KMS-11 (cell line): ENCODE measurements around the gene APCDD1.

Experiments used
- H2AFZ ChIP-seq: fragments of 200-600 bp; sonication (generic); 2 replicates; pipeline ENCODE4 v1.6.1; 2016; ENCODE audit warnings: antibody characterized with exemption, mixed run types, low read depth
- H3K27ac ChIP-seq: fragments of 200-600 bp; sonication (generic); 2 replicates; pipeline ENCODE4 v1.6.1; 2016; ENCODE audit warnings: mild to moderate bottlenecking, mixed run types
- H3K27me3 ChIP-seq: fragments of 200-600 bp; sonication (generic); 2 replicates; pipeline ENCODE4 v1.6.1; 2017; ENCODE audit warnings: mild to moderate bottlenecking, low read depth, mixed run types, moderate library complexity; ENCODE audit not compliant: insufficient read depth
- H3K36me3 ChIP-seq: fragments of 200-600 bp; sonication (generic); 2 replicates; pipeline ENCODE4 v1.6.1; 2017; ENCODE audit warnings: mild to moderate bottlenecking, mixed run types; ENCODE audit not compliant: insufficient read depth
- H3K4me1 ChIP-seq: fragments of 200-600 bp; sonication (generic); 2 replicates; pipeline ENCODE4 v1.6.1; 2016; ENCODE audit warnings: mild to moderate bottlenecking, low read depth, mixed run types; ENCODE audit not compliant: poor library complexity, severe bottlenecking
- H3K4me2 ChIP-seq: fragments of 200-600 bp; sonication (generic); 2 replicates; pipeline ENCODE4 v1.7.0; 2016; ENCODE audit warnings: mild to moderate bottlenecking, mixed run types
- H3K4me3 ChIP-seq: fragments of 200-600 bp; sonication (generic); IDR thresholded peaks from 2 replicates; pipeline ENCODE4 v1.6.1; 2017; ENCODE audit warnings: low read depth, low read length, mixed read lengths; ENCODE audit not compliant: insufficient read depth
- H3K79me2 ChIP-seq: fragments of 200-600 bp; sonication (generic); 2 replicates; pipeline ENCODE4 v1.6.1; 2016; ENCODE audit warnings: low read depth, mixed run types; ENCODE audit not compliant: insufficient read depth
- H3K9ac ChIP-seq: fragments of 200-600 bp; sonication (generic); 2 replicates; pipeline ENCODE4 v1.6.1; 2016; ENCODE audit warnings: mild to moderate bottlenecking, mixed run types
- H4K20me1 ChIP-seq: fragments of 200-600 bp; sonication (generic); 2 replicates; pipeline ENCODE4 v1.6.1; 2016; ENCODE audit warnings: mild to moderate bottlenecking, mixed run types; ENCODE audit not compliant: insufficient read depth
- TF ChIP-seq, protein P1 (sequence below): fragments of 200-600 bp; sonication (generic); conservative IDR thresholded peaks from 2 replicates; pipeline ENCODE4 v1.6.1; 2017; ENCODE audit warnings: low read depth, mild to moderate bottlenecking, antibody characterized with exemption, low read length, moderate library complexity, mixed read lengths

Gene APCDD1

DNA sequence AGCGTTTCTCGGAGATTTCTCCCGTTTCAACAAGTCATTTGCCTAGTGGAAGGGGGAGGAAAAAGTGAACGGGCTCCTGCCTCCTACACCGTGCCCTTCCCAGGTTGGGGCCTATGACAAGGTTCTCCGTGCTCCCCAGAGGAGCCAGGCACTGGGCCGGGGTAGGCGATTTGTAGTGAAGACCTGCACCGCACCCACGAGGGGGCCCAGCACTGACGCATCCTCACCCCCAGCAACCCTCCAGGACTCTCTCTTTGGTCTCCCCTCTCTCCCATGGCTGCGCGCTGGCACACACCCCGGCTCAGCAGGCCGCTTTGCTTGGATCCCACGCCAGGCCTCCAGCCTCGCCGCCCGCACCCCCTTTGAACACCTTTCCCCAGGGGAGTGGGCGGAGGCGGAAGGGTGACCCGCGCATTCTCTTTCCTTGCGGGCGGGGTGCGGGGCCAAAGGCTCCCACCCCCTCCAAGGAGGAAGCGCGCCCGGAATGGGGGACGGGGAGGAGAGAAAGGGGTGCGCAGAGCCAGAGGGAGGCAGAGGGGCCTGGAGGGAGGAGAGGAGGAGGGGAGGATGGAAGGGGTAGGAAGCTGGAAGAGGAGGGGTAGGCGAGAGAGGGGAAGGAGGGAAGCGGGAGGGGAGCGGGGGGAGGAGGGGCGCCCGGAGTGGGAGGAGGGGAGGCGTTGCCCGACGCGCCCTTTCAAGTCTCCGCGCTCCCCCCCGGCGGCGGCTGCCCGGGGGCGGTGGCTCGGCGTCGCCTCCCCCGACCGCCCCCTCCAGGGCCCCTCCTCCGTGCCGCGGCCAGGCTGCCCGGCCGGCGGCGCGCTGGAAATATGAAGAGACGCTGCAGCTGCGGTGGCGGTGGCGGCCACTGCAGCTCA is at the start of gene APCDD1:
Gene APCDD1 (plus strand): TSS at position 830 of the 875 bp plus-strand sequence. CDS start 347 bp downstream, outside the sequence.
- Histone ChIP-seq H3K4me3 (no peak within 1 kb of the TSS), H3K9ac (peak within 1 kb of the TSS; percentile 36; the same call in 1 of the 2 replicates), H2AFZ (peak within 1 kb of the TSS; percentile 60), H3K4me2 (peak within 1 kb of the TSS; percentile 85), H3K4me1 (peaks cover 37% of the 10 kb centered on the region), H3K36me3 (no peaks in the 10 kb centered on the region), H4K20me1 (no peaks in the 10 kb centered on the region), H3K27ac (no peak within 1 kb of the TSS), H3K79me2 (no peaks in the 10 kb centered on the region), H3K27me3 (no peaks in the 10 kb centered on the region)
- TF ChIP-seq, protein P1, sequence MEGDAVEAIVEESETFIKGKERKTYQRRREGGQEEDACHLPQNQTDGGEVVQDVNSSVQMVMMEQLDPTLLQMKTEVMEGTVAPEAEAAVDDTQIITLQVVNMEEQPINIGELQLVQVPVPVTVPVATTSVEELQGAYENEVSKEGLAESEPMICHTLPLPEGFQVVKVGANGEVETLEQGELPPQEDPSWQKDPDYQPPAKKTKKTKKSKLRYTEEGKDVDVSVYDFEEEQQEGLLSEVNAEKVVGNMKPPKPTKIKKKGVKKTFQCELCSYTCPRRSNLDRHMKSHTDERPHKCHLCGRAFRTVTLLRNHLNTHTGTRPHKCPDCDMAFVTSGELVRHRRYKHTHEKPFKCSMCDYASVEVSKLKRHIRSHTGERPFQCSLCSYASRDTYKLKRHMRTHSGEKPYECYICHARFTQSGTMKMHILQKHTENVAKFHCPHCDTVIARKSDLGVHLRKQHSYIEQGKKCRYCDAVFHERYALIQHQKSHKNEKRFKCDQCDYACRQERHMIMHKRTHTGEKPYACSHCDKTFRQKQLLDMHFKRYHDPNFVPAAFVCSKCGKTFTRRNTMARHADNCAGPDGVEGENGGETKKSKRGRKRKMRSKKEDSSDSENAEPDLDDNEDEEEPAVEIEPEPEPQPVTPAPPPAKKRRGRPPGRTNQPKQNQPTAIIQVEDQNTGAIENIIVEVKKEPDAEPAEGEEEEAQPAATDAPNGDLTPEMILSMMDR = no peak

DNA sequence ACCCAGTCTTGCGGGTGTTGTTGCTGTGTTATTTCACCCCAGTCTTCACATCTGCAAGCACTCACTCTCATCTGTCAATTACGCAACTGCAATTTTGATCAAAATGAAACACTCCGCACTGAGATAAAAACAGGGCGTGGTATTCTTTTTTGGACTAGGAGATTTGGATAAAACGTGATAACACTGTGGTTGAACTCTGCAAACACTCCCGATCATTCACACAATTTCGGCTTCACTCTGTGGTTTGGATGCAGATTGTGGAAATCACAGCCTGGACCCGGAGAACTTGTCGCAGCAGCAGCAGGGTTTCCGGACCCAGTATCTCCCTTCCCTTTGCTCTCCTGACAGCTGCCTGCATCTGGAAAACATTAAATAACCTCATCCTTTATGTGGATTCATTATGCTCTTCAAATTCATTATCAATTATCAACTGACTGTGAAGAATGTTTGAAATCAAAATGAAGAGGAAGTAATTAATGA is 49.4 kb upstream of the APCDD1 start:
- H4K20me1 ChIP-seq = no peaks in the 10 kb centered on the region
- no peaks in the 10 kb centered on the region for H3K36me3 ChIP-seq
- H3K79me2 ChIP-seq = no peaks in the 10 kb centered on the region
- no peak overlapping the region for H3K9ac ChIP-seq
- TF ChIP-seq, protein P1 = no peak
- H3K27me3 ChIP-seq = no peaks in the 10 kb centered on the region
- no peak overlapping the region for H2AFZ ChIP-seq
- H3K4me3 ChIP-seq = no peak overlapping the region
- no peak overlapping the region for H3K27ac ChIP-seq
- no peak overlapping the region for H3K4me2 ChIP-seq
- no peaks in the 10 kb centered on the region for H3K4me1 ChIP-seq

DNA sequence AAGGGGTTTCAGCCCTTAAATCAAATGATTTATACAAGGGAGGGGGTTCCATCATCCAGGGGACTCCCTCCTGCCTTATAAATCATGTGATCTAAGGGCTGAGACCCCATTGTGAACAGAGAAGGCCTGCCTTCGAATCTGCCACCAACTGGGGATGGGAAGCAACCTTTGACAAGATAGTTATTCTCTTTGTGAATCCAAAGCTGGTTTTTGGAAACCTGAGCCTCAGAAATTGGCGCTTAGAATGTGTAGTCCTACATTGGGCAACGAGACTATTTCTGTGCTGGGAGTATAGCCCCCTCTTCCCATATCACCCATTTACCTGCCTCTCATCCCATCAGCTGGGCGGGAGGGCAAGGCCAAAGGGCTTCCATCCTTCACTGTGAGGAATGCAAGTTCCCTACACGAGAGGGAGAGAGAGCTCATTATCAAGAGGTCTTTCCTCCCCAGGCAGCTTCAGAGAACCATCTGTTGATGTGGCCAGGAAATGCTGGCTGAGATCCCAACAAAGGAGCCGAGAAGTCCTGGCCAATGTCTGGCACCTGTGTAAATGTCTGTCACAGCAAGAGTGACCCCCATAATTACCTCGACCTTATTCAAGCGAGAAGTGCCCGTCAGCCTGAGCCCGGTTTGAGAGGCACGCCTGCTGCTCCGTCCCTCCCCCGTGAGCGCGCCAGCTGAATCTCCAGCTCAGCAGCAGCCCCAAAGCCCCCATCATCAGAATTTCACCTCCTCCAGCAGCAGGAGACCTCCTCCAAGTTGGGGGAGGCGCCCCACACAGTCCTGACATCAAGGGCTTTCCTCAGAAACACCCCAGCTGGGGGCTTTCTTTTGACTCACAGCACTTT is 48.4 kb upstream of the APCDD1 start:
- H3K27ac ChIP-seq = no peak overlapping the region
- H4K20me1 ChIP-seq = no peaks in the 10 kb centered on the region
- H3K79me2 ChIP-seq = no peaks in the 10 kb centered on the region
- H3K9ac ChIP-seq = no peak overlapping the region
- no peaks in the 10 kb centered on the region for H3K27me3 ChIP-seq
- no peak overlapping the region for H3K4me3 ChIP-seq
- H3K4me1 ChIP-seq = no peaks in the 10 kb centered on the region
- H3K4me2 ChIP-seq = no peak overlapping the region
- TF ChIP-seq, protein P1 = no peak
- no peaks in the 10 kb centered on the region for H3K36me3 ChIP-seq
- H2AFZ ChIP-seq = no peak overlapping the region

DNA sequence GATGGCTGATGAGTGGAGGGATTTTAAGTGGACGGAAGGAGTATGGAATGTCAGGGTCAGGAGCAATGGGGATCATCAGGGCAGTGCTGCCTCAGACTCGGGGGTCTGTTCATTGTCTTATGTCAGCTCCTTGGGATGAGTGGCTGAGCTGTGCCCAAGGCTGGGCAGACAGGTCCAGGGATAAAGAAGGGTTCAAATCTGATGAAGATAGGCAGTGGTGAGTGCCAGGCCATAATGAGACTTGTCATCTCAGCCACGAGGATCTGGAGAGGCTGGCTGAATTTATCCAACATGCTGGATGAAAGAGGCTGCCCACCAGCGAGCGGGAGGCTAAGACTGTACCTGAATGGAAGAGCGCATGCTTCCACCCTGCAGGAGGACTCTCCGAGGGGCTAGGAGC is 46.3 kb upstream of the APCDD1 start:
- TF ChIP-seq, protein P1 = no peak
- Histone ChIP-seq H3K27me3 (no peaks in the 10 kb centered on the region), H3K9ac (no peak overlapping the region), H3K4me3 (no peak overlapping the region), H3K79me2 (no peaks in the 10 kb centered on the region), H3K4me2 (no peak overlapping the region), H3K27ac (no peak overlapping the region), H3K36me3 (no peaks in the 10 kb centered on the region), H4K20me1 (no peaks in the 10 kb centered on the region), H2AFZ (no peak overlapping the region), H3K4me1 (no peaks in the 10 kb centered on the region)
